Body of pancreas (tissue), 4 donors: ENCODE measurements around the gene VAV2.

Source experiments
- POLR2A ChIP-seq, 3 donors: fragments of 450-650 bp; IDR thresholded peaks; one replicate each; pipeline ENCODE4 v1.6.1; 2016; ENCODE audit warnings: antibody characterized with exemption in 3 of 3, mild to moderate bottlenecking in 2 of 3
- TF ChIP-seq, protein P1 (sequence below), 7 experiments: fragments of 450-650 bp in 4 of 7; fragments of 200-600 bp in 3 of 7; sonication (generic) in 3 of 7; IDR thresholded peaks; one replicate each; pipeline ENCODE4 v1.5.1; 2016 to 2019; ENCODE audit warnings: antibody characterized with exemption in 7 of 7

DNA sequence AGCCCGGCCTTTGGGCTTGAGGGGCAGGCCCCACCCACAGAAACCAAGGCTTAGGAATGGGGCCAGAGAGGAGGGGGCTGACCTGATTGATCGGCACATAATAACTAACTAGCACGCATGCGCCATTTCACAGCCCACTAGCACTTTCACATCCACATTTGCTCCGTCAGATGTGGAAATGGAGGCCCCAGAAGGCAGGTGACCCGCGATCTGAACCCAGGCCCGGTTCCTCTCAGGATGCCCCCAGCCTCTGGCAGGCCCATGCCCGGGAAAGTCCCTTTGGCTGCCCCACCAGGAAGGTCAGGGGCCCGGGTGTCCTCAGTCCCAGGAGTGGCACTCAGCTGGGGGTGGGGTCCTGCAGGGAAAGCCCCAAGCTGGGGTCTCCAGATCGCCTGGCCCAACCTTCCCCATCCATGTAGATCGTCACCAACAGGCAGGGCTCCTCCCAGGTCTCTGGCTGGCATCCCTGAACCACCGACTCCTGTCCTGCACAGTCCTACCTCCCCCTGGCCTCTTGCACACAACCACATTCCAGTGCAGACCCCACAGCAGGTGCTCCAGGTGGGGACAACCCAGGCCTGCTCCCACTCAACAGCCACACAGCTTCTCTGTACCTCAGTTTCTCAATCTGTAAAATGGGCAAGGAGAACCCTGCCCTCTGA lies 46.7 kb downstream of the VAV2 start:
- TF ChIP-seq, protein P1, sequence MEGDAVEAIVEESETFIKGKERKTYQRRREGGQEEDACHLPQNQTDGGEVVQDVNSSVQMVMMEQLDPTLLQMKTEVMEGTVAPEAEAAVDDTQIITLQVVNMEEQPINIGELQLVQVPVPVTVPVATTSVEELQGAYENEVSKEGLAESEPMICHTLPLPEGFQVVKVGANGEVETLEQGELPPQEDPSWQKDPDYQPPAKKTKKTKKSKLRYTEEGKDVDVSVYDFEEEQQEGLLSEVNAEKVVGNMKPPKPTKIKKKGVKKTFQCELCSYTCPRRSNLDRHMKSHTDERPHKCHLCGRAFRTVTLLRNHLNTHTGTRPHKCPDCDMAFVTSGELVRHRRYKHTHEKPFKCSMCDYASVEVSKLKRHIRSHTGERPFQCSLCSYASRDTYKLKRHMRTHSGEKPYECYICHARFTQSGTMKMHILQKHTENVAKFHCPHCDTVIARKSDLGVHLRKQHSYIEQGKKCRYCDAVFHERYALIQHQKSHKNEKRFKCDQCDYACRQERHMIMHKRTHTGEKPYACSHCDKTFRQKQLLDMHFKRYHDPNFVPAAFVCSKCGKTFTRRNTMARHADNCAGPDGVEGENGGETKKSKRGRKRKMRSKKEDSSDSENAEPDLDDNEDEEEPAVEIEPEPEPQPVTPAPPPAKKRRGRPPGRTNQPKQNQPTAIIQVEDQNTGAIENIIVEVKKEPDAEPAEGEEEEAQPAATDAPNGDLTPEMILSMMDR (IDR thresholded peaks at IDR 0.05), result no peak
- no peak for TF ChIP-seq POLR2A (IDR thresholded peaks at IDR 0.05)
